ENCODE results near the gene RIN1. TPM values are rescaled to one million over a fixed set of nuclear protein-coding genes. Genes with fewer than 3 reads are reported as not detected.

The RIN1 gene
- total and polyA plus RNA-seq, 9 of the 15 experiments (the other 6 are each of a cell fraction or from before 2014, with no cell fraction given) = 0.01 to 1.2 (median 0.45) TPM; not detected in 1

- TF ChIP-seq GTF3C2 (IDR thresholded peaks at IDR 0.05; ENCODE audit: borderline replicate concordance, extremely low read depth, insufficient read length) (peak; percentile 92), ZFX (CRISPR knock-in tag; IDR thresholded peaks at IDR 0.05) (peak; percentile 39), SAP30 (IDR thresholded peaks at IDR 0.05; ENCODE audit: borderline replicate concordance, insufficient read depth, low read depth, low read length, poor library complexity, severe bottlenecking) (no peak), GTF2E2 (tag; IDR thresholded peaks at IDR 0.05) (no peak), MAX (CRISPR knock-in tag; IDR thresholded peaks at IDR 0.05) (peak; percentile 55), TOE1 (IDR thresholded peaks at IDR 0.05; ENCODE audit: borderline replicate concordance) (no peak), TOE1 (CRISPR knock-in tag; IDR thresholded peaks at IDR 0.05; ENCODE audit: borderline replicate concordance, low read depth) (peak; percentile 84; the same call in 1 of the 2 replicates), ZNF395 (CRISPR knock-in tag; IDR thresholded peaks at IDR 0.05) (peak; percentile 65; the same call in 1 of the 2 replicates), ZBTB2 (IDR thresholded peaks at IDR 0.05) (peak; percentile 54; the same call in 1 of the 2 replicates), BHLHE40 (IDR thresholded peaks at IDR 0.05; ENCODE audit: low read length) (peak; percentile 38; the same call in 1 of the 2 replicates), HDAC6 (IDR thresholded peaks at IDR 0.05; ENCODE audit: low read depth, low read length) (no peak), ZNF175 (CRISPR knock-in tag; IDR thresholded peaks at IDR 0.05; ENCODE audit: low read depth) (no peak), CHCHD3 (CRISPR knock-in tag; IDR thresholded peaks at IDR 0.05) (0 out of 2 replicates have a peak, but pooled peaks have one; percentile 41), CXXC5 (CRISPR knock-in tag; IDR thresholded peaks at IDR 0.05) (peak; percentile 89), UBTF (IDR thresholded peaks at IDR 0.05; ENCODE audit: borderline replicate concordance in 1 of 2, low read depth in 2 of 2, low read length in 2 of 2) (0 out of 4 replicates have a peak, but pooled peaks of 1 of the 2 experiments have one; percentile 51), ZNF436 (CRISPR knock-in tag; IDR thresholded peaks at IDR 0.05) (no peak), NFIC (IDR thresholded peaks at IDR 0.05) (peak; percentile 80; the same call in 1 of the 2 replicates)
Observed at GRCh38 chr11:66347425-66348276, 11.4 kb upstream of the RIN1 start, which contains the start of gene B4GAT1 (continued).

All from K562 (cell line).